Measurements from ENCODE around the gene NFATC1.

NFATC1 gene

DNA sequence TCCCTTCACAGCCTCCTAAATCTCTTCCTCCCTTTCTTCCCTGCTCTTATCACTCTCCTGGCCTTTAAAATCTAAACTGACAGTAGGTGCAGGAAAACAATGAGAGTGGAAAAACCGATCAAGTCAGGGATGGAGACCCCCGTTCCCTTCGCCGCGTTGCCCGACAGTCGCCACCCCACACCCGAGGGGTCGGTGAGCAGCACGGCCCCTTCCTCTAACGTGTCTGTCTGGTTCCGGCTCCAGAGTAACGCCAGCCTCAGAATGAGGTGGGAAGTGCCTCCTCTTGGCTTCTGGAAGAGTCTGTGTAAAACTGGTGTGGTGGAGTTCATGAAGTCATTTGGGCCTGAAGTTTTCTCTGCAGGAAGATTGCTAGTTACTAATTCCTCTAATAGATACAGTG is 138.6 kb downstream of the NFATC1 start:
- TF ChIP-seq TAF1 (IDR thresholded peaks at IDR 0.05; ENCODE audit: borderline replicate concordance, insufficient read depth, low read length) (no peak), SIN3A (IDR thresholded peaks at IDR 0.05; ENCODE audit: borderline replicate concordance, insufficient read depth, low read length) (no peak), FOXP2 (optimal IDR thresholded peaks at IDR 0.05; ENCODE audit: borderline replicate concordance, extremely low read depth, extremely low read length, insufficient read depth) (no peak), POLR2AphosphoS5 (IDR thresholded peaks at IDR 0.05; ENCODE audit: low read depth, low read length) (no peak)
- TF ChIP-seq, protein P1, sequence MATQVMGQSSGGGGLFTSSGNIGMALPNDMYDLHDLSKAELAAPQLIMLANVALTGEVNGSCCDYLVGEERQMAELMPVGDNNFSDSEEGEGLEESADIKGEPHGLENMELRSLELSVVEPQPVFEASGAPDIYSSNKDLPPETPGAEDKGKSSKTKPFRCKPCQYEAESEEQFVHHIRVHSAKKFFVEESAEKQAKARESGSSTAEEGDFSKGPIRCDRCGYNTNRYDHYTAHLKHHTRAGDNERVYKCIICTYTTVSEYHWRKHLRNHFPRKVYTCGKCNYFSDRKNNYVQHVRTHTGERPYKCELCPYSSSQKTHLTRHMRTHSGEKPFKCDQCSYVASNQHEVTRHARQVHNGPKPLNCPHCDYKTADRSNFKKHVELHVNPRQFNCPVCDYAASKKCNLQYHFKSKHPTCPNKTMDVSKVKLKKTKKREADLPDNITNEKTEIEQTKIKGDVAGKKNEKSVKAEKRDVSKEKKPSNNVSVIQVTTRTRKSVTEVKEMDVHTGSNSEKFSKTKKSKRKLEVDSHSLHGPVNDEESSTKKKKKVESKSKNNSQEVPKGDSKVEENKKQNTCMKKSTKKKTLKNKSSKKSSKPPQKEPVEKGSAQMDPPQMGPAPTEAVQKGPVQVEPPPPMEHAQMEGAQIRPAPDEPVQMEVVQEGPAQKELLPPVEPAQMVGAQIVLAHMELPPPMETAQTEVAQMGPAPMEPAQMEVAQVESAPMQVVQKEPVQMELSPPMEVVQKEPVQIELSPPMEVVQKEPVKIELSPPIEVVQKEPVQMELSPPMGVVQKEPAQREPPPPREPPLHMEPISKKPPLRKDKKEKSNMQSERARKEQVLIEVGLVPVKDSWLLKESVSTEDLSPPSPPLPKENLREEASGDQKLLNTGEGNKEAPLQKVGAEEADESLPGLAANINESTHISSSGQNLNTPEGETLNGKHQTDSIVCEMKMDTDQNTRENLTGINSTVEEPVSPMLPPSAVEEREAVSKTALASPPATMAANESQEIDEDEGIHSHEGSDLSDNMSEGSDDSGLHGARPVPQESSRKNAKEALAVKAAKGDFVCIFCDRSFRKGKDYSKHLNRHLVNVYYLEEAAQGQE (IDR thresholded peaks at IDR 0.05; ENCODE audit: insufficient read depth in 1 of 2, low read depth in 2 of 2, low read length in 2 of 2) = no peak

DNA sequence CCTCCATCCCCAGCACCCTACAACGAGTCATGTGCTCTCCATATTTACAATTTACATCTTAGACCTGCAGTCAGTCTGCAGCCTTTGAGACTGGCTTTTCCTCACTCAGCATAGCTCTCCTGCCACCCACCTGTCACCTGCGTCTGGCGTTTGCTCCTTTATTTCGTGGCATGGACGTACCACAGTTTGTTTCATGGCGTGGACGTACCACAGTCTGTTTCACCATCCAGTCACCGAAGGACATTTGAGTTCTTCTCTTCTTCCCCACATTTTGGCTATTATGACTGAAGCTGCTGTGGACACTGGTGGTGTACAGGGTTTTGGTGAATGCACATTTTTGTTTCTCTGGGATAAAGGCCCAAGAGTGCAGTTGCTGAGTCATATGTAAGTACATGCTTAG is 142.0 kb downstream of the NFATC1 start:
- TF ChIP-seq TAF1 (IDR thresholded peaks at IDR 0.05; ENCODE audit: borderline replicate concordance, insufficient read depth, low read length) (no peak), POLR2AphosphoS5 (IDR thresholded peaks at IDR 0.05; ENCODE audit: low read depth, low read length) (no peak), SIN3A (IDR thresholded peaks at IDR 0.05; ENCODE audit: borderline replicate concordance, insufficient read depth, low read length) (no peak), FOXP2 (optimal IDR thresholded peaks at IDR 0.05; ENCODE audit: borderline replicate concordance, extremely low read depth, extremely low read length, insufficient read depth) (no peak)
- TF ChIP-seq, protein P1 (IDR thresholded peaks at IDR 0.05; ENCODE audit: insufficient read depth in 1 of 2, low read depth in 2 of 2, low read length in 2 of 2) = no peak

DNA sequence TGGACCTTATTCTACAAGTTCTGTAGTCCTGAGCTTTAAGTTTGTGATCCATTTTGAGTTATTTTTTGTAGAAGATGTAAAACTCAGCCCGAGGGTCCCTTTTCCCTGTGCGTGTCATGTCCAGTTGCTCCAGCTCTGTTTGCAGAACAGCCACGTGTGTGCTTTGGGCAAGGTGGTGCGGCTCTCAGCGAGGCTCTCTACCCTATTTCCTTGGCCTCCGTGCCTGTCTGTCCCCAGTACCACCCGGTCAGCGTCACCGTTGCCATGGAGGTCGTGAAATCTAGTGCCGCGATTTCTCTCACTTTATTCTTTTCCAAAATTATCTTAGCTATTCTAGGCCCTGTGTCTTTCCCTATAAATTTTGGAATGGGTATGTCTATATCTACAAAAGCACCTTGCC is 142.9 kb downstream of the NFATC1 start:
- TF ChIP-seq FOXP2 (optimal IDR thresholded peaks at IDR 0.05; ENCODE audit: borderline replicate concordance, extremely low read depth, extremely low read length, insufficient read depth) (no peak), POLR2AphosphoS5 (IDR thresholded peaks at IDR 0.05; ENCODE audit: low read depth, low read length) (no peak), TAF1 (IDR thresholded peaks at IDR 0.05; ENCODE audit: borderline replicate concordance, insufficient read depth, low read length) (no peak), SIN3A (IDR thresholded peaks at IDR 0.05; ENCODE audit: borderline replicate concordance, insufficient read depth, low read length) (no peak)
- TF ChIP-seq, protein P1 (IDR thresholded peaks at IDR 0.05; ENCODE audit: insufficient read depth in 1 of 2, low read depth in 2 of 2, low read length in 2 of 2) = no peak

DNA sequence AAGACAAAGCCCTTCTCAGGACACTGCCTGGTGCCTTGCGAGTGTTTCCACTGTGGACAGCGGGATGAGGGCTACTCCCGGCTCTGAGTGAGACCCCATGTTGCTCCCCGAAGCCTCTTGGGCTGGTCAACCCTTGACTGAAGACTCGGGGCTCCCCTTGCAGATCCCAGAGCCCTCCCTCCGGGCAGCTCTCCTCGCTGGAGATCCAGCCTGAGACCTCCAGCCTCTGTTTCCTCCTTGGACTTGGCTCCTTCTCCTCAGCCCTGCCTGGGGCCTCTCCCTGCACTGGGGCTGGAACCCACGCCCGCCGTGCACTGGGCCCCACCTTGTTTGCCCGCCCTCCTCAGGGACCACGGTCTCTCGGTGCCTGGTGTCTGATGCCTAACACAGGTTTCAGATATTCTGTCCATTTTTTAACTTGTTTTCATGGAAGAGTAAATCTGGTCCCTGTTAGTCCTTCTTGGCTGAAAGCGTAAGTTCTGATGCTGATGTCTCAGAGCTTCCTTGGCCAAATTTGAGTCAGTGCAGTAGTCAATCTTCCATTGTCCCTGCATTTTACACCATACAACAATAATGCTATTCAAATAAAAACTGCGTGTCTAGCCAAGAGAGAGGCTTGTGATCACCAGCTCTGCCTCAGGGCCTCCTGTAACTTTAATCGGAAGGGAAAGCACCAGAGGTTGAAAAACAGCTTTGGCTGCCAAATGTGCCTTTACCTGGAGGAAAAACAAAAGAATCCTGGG is 144.6 kb downstream of the NFATC1 start:
- TF ChIP-seq TAF1 (IDR thresholded peaks at IDR 0.05; ENCODE audit: borderline replicate concordance, insufficient read depth, low read length) = no peak
- TF ChIP-seq POLR2AphosphoS5 (IDR thresholded peaks at IDR 0.05; ENCODE audit: low read depth, low read length) = no peak
- TF ChIP-seq, protein P1 (IDR thresholded peaks at IDR 0.05; ENCODE audit: insufficient read depth in 1 of 2, low read depth in 2 of 2, low read length in 2 of 2) = no peak
- TF ChIP-seq SIN3A (IDR thresholded peaks at IDR 0.05; ENCODE audit: borderline replicate concordance, insufficient read depth, low read length) = no peak
- TF ChIP-seq FOXP2 (optimal IDR thresholded peaks at IDR 0.05; ENCODE audit: borderline replicate concordance, extremely low read depth, extremely low read length, insufficient read depth) = no peak
